Erythroblast (primary cell): ENCODE measurements around the gene ZNF544.

Source experiments
- GATA1 ChIP-seq: IDR thresholded peaks from 2 replicates; pipeline ENCODE4 v1.6.1; 2011; ENCODE audit warnings: low read depth, mild to moderate bottlenecking, control low read depth, low read length, moderate library complexity
- POLR2A ChIP-seq: IDR thresholded peaks from 2 replicates; pipeline ENCODE4 v1.6.1; 2011; ENCODE audit warnings: mild to moderate bottlenecking, low read length

DNA sequence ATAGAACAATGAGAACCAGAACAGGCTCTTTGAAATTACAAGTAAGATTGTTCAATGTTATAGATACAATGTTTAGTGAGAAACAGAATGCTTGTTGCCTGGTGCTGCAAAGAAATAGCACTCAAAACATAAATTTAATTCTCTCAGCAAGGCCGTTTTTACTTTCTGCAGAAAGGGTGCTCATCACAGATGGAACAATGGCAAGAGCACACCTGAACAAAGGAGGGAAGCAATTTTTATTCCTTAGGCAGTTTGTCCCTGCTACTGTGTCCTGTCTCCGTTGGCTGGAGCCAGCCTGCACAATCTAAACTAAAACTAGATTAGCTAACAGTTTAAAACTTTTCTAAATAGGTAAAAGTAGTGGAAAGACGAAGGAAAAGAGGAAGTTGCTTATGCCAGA is 39.6 kb downstream of the ZNF544 start:
- TF ChIP-seq POLR2A (no peak), GATA1 (no peak)
